Measurements from ENCODE around the gene TMC1. TPM values are rescaled to one million over a fixed set of nuclear protein-coding genes. Genes with fewer than 3 reads are reported as not detected.

The TMC1 gene
- total RNA-seq, 2 experiments from 2014 or later: not detected

DNA sequence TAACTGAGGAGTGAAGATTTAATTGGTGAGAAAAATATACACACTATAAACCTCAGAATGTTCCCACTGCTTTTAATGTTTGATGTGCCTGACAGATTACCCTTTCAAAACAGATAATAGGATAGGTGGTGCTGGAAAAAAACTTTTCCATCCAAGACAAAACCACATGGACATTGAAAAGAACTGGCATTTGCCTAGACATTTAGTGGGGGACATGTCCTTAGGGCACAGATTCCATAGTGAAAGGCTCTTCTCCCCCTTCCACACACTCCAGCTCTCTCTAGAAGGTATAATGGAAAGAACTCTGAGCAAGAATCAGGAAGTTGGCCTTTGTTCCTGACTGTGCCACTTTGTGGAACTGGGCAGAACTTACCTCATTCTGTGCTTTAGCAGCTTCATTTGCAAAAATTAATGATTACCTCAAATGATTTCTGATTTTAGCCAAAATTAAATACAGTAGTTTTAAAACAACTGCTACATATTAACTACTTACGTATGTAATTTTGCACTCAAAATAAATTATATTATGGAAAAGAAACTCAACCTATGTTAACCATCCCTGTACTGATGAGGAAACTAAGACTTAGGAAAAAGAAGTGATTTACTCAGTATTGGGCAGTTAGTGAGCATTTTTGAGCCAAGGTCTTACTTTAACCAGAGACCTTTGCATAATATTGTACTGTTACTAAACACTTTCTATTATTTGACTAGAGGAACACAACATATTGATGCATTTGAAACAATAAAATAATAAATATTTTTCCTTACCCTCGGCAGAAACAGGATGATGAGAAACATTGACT lies 43.3 kb downstream of the TMC1 start:
- Mint-ChIP-seq H3K36me3 (peaks cover 3% of the 10 kb centered on the region), H3K27ac (no peak overlapping the region), H3K27me3 (peaks cover 5% of the 10 kb centered on the region), H3K4me3 (no peak overlapping the region), H3K9me3 (ENCODE audit: low read depth) (peaks cover 8% of the 10 kb centered on the region), H3K4me1 (no peaks in the 10 kb centered on the region)
- no peak for ATAC-seq
- DNase-seq: no peak
- CTCF ChIA-PET: no interaction called here

GRCh38 chr9:72565535-72565934 lies 44.1 kb downstream of the TMC1 start:
- CTCF ChIA-PET: no interaction called here
- H3K36me3 Mint-ChIP-seq: peaks cover 4% of the 10 kb centered on the region
- peaks cover 6% of the 10 kb centered on the region for H3K27me3 Mint-ChIP-seq
- H3K4me3 Mint-ChIP-seq: no peak overlapping the region
- H3K27ac Mint-ChIP-seq: no peak overlapping the region
- no peak for ATAC-seq
- H3K9me3 Mint-ChIP-seq (ENCODE audit: low read depth): peaks cover 8% of the 10 kb centered on the region
- no peaks in the 10 kb centered on the region for H3K4me1 Mint-ChIP-seq
- DNase-seq: no peak

GRCh38 chr9:72574156-72574810 lies 52.9 kb downstream of the TMC1 start:
- Mint-ChIP-seq H3K9me3 (ENCODE audit: low read depth) (no peaks in the 10 kb centered on the region), H3K4me1 (peaks cover 5% of the 10 kb centered on the region), H3K27ac (no peak overlapping the region), H3K4me3 (no peak overlapping the region), H3K27me3 (peaks cover 13% of the 10 kb centered on the region), H3K36me3 (peaks cover 2% of the 10 kb centered on the region)
- DNase-seq: no peak
- ATAC-seq: no peak
- CTCF ChIA-PET: no interaction called here

- ATAC-seq (no peak), DNase-seq (no peak)
- H3K27me3 Mint-ChIP-seq: peaks cover 8% of the 10 kb centered on the region
- H3K4me1 Mint-ChIP-seq: peaks cover 12% of the 10 kb centered on the region
- CTCF ChIA-PET: no interaction called here
- no peaks in the 10 kb centered on the region for H3K9me3 Mint-ChIP-seq (ENCODE audit: low read depth)
- H3K36me3 Mint-ChIP-seq: no peaks in the 10 kb centered on the region
- no peak overlapping the region for H3K27ac Mint-ChIP-seq
- no peak overlapping the region for H3K4me3 Mint-ChIP-seq
These were observed 54.3 kb downstream of the TMC1 start for GRCh38 chr9:72575666-72576065.

DNA sequence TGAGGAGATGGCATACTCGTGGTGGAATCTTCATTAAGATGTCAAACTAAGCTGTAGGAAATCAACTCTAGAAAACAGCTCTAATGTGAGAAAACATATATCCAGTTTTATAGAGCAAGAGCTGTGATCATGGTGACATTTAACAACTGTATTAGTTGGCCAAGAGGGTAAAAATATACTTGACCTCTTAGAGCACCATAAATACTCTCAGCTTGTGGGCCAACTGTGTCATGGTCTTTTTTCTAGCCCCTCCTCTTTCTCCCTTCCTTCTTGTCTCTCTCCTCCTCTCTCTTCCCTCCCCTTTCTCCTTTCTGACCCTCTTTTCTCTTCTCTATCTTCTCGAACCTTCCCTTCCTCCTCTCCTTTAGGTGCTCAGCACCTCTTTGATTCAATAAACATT lies 54.7 kb downstream of the TMC1 start:
- no peaks in the 10 kb centered on the region for H3K36me3 Mint-ChIP-seq
- DNase-seq: no peak
- no peak overlapping the region for H3K27ac Mint-ChIP-seq
- no peak for ATAC-seq
- CTCF ChIA-PET: no interaction called here
- H3K4me1 Mint-ChIP-seq: peaks cover 13% of the 10 kb centered on the region
- H3K9me3 Mint-ChIP-seq (ENCODE audit: low read depth): no peaks in the 10 kb centered on the region
- H3K4me3 Mint-ChIP-seq: no peak overlapping the region
- peaks cover 8% of the 10 kb centered on the region for H3K27me3 Mint-ChIP-seq

DNA sequence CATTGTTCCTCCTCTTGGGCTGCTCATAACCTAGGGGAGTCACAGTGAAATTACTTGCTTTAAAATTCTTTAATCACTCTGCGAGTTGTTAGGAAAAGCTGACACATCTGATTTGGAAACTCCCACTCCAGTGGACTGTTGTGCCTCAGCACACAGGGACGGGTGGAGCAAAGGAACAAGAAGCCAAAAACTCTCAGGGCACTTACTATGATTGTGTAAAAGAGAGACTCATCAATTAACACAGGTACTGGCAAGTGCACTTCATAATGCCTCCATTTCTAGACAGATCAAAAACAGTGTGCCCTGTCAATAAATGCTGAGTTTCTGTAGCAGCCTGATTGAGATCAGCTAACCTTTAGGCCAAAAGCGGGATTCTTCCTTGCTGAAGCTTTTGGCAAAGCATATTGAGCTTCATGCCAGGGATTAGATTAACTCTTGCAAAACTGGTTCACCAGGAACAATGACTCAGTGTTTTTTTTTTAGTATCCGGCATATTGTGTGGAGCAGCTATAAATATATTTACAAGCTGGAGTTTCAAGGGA lies 55.9 kb downstream of the TMC1 start:
- Mint-ChIP-seq H3K4me1 (peaks cover 16% of the 10 kb centered on the region), H3K4me3 (no peak overlapping the region), H3K9me3 (ENCODE audit: low read depth) (no peaks in the 10 kb centered on the region), H3K36me3 (no peaks in the 10 kb centered on the region), H3K27ac (no peak overlapping the region), H3K27me3 (peaks cover 10% of the 10 kb centered on the region)
- CTCF ChIA-PET: interaction anchor here (0.7 to 1.1 kb wide), 3 partner anchors 9 to 619 kb away, joined by 3 to 4 read pairs (median 3); no protein-coding TSS in a partner anchor
- DNase-seq: no peak
- ATAC-seq: no peak

- CTCF ChIA-PET: interaction anchor here (1.5 kb wide), 1 partner anchor 298 kb away, joined by 3 read pairs; no protein-coding TSS in a partner anchor
- peaks cover 4% of the 10 kb centered on the region for H3K27me3 Mint-ChIP-seq
- DNase-seq: no peak
- no peak overlapping the region for H3K27ac Mint-ChIP-seq
- ATAC-seq: no peak
- peaks cover 21% of the 10 kb centered on the region for H3K4me1 Mint-ChIP-seq
- peaks cover 2% of the 10 kb centered on the region for H3K36me3 Mint-ChIP-seq
- no peaks in the 10 kb centered on the region for H3K9me3 Mint-ChIP-seq (ENCODE audit: low read depth)
- no peak overlapping the region for H3K4me3 Mint-ChIP-seq
These were observed 57.8 kb downstream of the TMC1 start for GRCh38 chr9:72579190-72579589.

DNA sequence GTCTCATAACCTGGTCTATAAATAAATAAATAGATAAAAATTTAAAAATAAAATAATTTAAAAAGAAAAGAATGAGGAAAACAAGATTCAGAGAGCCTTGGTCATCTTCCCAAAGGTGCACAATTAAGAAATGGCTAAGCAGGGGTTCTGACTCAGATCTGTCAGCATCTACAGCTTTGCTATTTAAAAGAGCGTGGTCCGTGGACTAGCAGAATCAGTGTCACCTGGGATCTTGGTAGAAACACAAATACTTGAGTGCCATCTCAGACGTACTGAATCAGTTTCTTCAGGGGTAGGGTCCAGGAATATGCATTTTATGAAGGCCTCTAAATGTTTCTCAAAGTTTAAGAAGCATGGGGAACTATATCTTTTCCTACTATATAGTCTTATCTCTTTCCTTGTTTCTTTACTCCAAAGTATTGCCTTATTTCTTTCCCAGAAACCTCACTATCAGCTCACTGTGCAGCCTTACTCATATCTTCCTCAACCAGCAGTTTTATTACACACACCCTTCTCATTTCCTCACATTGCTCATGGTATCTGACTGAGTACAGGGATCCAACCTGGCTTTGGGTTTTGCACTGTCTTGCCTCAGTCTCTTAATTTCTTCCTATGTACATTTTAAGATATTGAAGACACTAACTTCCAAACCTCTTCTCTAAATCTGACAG lies 58.6 kb downstream of the TMC1 start:
- CTCF ChIA-PET: interaction anchor here (0.7 kb wide), 1 partner anchor 10 kb away, joined by 3 read pairs; no protein-coding TSS in a partner anchor
- Mint-ChIP-seq H3K36me3 (peaks cover 2% of the 10 kb centered on the region), H3K9me3 (ENCODE audit: low read depth) (no peaks in the 10 kb centered on the region), H3K4me1 (peaks cover 16% of the 10 kb centered on the region), H3K27ac (no peak overlapping the region), H3K4me3 (no peak overlapping the region), H3K27me3 (peaks cover 4% of the 10 kb centered on the region)
- DNase-seq (no peak), ATAC-seq (peak; percentile 60)

DNA sequence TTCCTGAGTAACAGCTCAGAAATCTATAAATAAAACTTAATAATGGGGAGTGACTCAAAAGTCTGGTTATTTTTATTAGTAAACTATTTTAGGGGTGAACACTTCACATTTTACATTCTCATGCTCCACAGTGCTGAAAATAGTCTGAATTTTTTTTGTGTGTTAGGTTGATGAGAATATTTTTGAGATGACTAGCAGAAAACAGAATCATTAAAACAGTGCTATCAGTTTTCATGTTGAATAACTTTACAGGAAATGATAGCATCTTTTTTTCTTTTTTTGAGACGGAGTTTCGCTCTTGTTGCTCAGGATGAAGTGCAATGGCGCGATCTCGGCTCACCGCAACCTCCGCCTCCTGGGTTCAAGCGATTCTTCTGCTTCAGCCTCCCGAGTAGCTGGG lies 60.3 kb downstream of the TMC1 start:
- H3K27ac Mint-ChIP-seq: no peak overlapping the region
- peaks cover 4% of the 10 kb centered on the region for H3K36me3 Mint-ChIP-seq
- H3K4me3 Mint-ChIP-seq: no peak overlapping the region
- CTCF ChIA-PET: interaction anchor here (1.7 to 2.9 kb wide), 2 partner anchors 10 to 301 kb away, joined by 7 to 9 read pairs; no protein-coding TSS in a partner anchor
- peaks cover 28% of the 10 kb centered on the region for H3K4me1 Mint-ChIP-seq
- H3K27me3 Mint-ChIP-seq: peaks cover 4% of the 10 kb centered on the region
- ATAC-seq: no peak
- H3K9me3 Mint-ChIP-seq (ENCODE audit: low read depth): peaks cover 4% of the 10 kb centered on the region
- DNase-seq: no peak

DNA sequence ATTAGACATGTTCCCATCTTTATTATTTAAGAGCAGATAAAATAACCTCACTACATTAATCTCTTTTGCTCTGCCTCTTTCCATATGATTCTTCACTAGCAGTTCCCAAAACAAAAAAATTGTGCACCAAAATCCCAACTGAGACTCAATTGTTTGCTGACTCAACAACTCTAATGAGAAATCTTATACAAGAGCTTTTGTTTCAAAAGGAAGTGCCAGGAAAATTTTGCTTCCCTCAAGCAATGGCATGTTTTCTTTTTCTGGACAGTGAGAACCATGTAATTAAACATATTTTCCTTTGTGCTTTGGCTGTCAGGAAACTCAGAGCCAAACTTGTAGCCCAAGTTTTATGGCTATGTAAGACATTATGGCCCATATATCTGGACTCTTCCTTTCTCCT lies 62.0 kb downstream of the TMC1 start:
- Mint-ChIP-seq H3K9me3 (ENCODE audit: low read depth) (peaks cover 4% of the 10 kb centered on the region), H3K4me1 (peaks cover 36% of the 10 kb centered on the region), H3K36me3 (peaks cover 4% of the 10 kb centered on the region), H3K27ac (no peak overlapping the region), H3K4me3 (no peak overlapping the region), H3K27me3 (peaks cover 4% of the 10 kb centered on the region)
- CTCF ChIA-PET: interaction anchor here (1.7 to 2.9 kb wide), 2 partner anchors 9 to 303 kb away, joined by 7 to 9 read pairs; no protein-coding TSS in a partner anchor
- ATAC-seq: no peak
- DNase-seq: no peak

GRCh38 chr9:72586388-72587130 lies 65.2 kb downstream of the TMC1 start:
- peaks cover 43% of the 10 kb centered on the region for H3K4me1 Mint-ChIP-seq
- H3K27ac Mint-ChIP-seq: peak overlapping the region; percentile 59
- H3K27me3 Mint-ChIP-seq: peaks cover 4% of the 10 kb centered on the region
- peak; percentile 93 for ATAC-seq
- H3K36me3 Mint-ChIP-seq: peaks cover 4% of the 10 kb centered on the region
- H3K9me3 Mint-ChIP-seq (ENCODE audit: low read depth): peaks cover 4% of the 10 kb centered on the region
- DNase-seq: peak; percentile 57
- CTCF ChIA-PET: interaction anchor here (0.7 to 2.6 kb wide), 5 partner anchors 143 to 307 kb away, joined by 3 to 9 read pairs (median 3); no protein-coding TSS in a partner anchor
- H3K4me3 Mint-ChIP-seq: peak overlapping the region; percentile 3

- Mint-ChIP-seq H3K27ac (no peak overlapping the region), H3K9me3 (ENCODE audit: low read depth) (peaks cover 4% of the 10 kb centered on the region), H3K27me3 (no peaks in the 10 kb centered on the region), H3K4me3 (no peak overlapping the region), H3K36me3 (peaks cover 4% of the 10 kb centered on the region), H3K4me1 (peaks cover 44% of the 10 kb centered on the region)
- CTCF ChIA-PET: interaction anchor here (0.8 to 3.2 kb wide), 4 partner anchors 13 to 317 kb away, joined by 3 to 22 read pairs (median 4); no protein-coding TSS in a partner anchor
- ATAC-seq (no peak), DNase-seq (no peak)
These were observed 66.9 kb downstream of the TMC1 start for GRCh38 chr9:72588336-72588735.

Measured in activated CD8-positive, alpha-beta memory T cell treated with anti-CD3 and anti-CD28 coated beads, Interleukin-2, amount 10 ng/mL, durations not matched to agents 7 days and 5 days (primary cell).